ENCODE data around the gene MTHFD1L.

GRCh38 chr6:151137542-151137941 lies 272.0 kb downstream of the MTHFD1L start:
- TF ChIP-seq CTCF (conservative IDR thresholded peaks at IDR 0.05): no peak
- no peak for TF ChIP-seq ZFX (IDR thresholded peaks at IDR 0.05)

Measured in C4-2B (cell line).